SJSA1 (cell line): ENCODE results near the gene GPANK1. TPM values are rescaled to one million over a fixed set of nuclear protein-coding genes. Genes with fewer than 3 reads are reported as not detected.
A peak's percentile ranks its signal among the peaks of the same experiment; 100 is the strongest.
"Not testable (repeated sequence)": the region's sequence is repeated elsewhere in the genome, so short reads cannot be mapped to it uniquely, and the experiment has no call there.

Experiments used
- DNase-seq, 2 experiments: peaks; one replicate each; pipeline ENCODE4 v3.0.0-alpha.2; 2015 to 2020; ENCODE audit warnings: low spot score in 2 of 2, low read depth in 1 of 2
- H3K27ac ChIP-seq: fragments of 250-450 bp; sonication (Bioruptor Pico); 2 replicates; pipeline ENCODE4 v1.5.1; 2020; ENCODE audit warnings: mild to moderate bottlenecking, moderate library complexity
- H3K27me3 ChIP-seq: fragments of 250-450 bp; sonication (Bioruptor Pico); replicated peaks from 2 replicates; pipeline ENCODE4 v1.5.1; 2020; ENCODE audit warnings: mild to moderate bottlenecking, moderate library complexity
- H3K36me3 ChIP-seq: fragments of 250-450 bp; sonication (Bioruptor Pico); 2 replicates; pipeline ENCODE4 v1.5.1; 2020; ENCODE audit warnings: mild to moderate bottlenecking
- H3K4me1 ChIP-seq: fragments of 250-450 bp; sonication (Bioruptor Pico); replicated peaks from 2 replicates; pipeline ENCODE4 v1.6.1; 2021; ENCODE audit warnings: mild to moderate bottlenecking
- H3K4me3 ChIP-seq: fragments of 250-450 bp; sonication (Bioruptor Pico); 2 replicates; pipeline ENCODE4 v1.5.1; 2020; ENCODE audit warnings: mild to moderate bottlenecking
- H3K9me3 ChIP-seq: fragments of 250-450 bp; sonication (Bioruptor Pico); replicated peaks from 2 replicates; pipeline ENCODE4 v1.5.1; 2020; ENCODE audit warnings: mild to moderate bottlenecking
- total RNA-seq: library from RNA; depleted of rRNA; stranded (reverse); fragments of >200 nt; shearing (Covaris generic); gene quantifications from 2 replicates; pipeline ENCODE4 v1.2.3, GENCODE V29; 2014; rRNA removed

Gene GPANK1
- 8.0 and 13.5 TPM in 2 replicates for total RNA-seq

DNA sequence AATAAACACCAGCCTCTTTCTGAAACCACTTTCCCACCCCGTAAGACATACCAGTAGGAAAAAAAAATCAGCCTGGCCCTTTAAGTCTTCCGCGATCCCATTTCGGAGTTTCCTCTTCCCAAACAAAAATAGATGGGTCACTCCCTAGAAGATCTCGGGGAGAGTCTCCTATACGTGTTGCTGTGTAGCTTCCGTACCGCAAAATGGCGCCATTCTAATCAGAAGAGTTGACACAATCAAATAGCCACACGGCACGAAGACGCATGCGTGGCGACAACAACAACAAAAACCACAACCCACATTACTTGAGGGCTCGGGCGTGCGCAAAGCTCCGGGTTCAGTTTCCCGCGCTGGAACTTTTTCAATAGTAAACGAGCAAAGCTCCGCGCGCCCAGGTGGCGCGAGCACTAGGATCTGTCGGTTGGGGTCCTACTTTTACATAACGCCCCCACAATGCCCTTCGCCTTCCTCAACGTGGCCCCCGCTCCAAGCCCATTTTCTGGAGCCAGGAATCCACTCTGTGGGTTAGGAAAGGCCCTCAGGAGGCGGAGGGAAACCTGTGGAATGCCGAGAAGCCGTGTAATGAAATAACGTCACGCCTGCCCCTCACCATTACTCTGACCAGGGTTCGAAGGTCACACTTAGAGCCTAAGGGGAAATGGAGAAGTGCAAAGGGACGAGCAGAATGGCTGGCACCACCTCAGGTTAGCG is at the start of gene GPANK1:
Gene GPANK1, minus strand, starts transcription at position 208 of the 711 bp plus-strand sequence. CDS start 519 bp downstream, outside the sequence.
- peak; percentile 90 to 92 for DNase-seq
- H3K36me3 ChIP-seq: peaks cover 57% of the 10 kb centered on the region
- H3K4me3 ChIP-seq: peak within 1 kb of the TSS; percentile 75
- H3K9me3 ChIP-seq: no peaks in the 10 kb centered on the region
- peak within 1 kb of the TSS; percentile 92 for H3K27ac ChIP-seq
- no peaks in the 10 kb centered on the region for H3K27me3 ChIP-seq
- peaks cover 29% of the 10 kb centered on the region for H3K4me1 ChIP-seq

DNA sequence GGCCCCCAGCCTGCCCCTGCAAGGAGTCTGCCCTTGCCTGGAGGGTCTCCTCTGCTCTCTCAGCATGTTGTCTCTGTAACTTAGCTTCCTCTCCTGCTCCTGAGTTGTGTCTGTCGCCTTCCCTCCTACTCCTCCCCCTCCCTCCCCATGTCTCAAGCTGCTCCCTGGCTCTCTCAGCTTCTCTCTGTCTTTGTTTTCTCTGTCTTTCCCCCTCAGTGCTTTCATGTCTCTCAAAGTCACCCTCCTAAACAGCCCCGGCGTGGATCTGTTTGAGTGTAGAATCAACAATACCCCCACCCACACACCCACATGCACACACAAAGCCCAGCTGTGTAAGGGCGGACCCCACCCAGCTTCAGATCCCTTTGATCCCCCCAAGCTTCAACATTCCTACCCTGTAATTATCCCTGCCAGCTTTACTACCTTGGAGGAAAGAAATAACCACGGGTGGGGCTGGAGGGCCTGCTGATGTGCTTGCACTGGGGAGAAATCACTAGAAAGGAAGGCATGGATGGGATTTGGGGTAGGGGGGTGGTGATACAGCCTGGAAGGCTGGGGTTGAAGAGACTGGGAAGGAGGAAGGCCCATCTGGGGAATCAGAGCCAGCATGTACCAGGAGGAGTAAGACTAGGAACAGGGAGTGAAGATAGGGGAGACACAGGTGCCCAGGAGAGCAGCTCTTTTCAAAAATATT is 49.3 kb upstream of the GPANK1 start:
- no peak for DNase-seq
- H3K9me3 ChIP-seq: no peaks in the 10 kb centered on the region
- H3K4me1 ChIP-seq: peaks cover 3% of the 10 kb centered on the region; the same call in 1 of the 2 replicates
- no peak overlapping the region for H3K27ac ChIP-seq
- H3K4me3 ChIP-seq: no peak overlapping the region
- no peaks in the 10 kb centered on the region for H3K27me3 ChIP-seq
- no peaks in the 10 kb centered on the region for H3K36me3 ChIP-seq

- H3K27ac ChIP-seq: no peak overlapping the region
- no peak overlapping the region for H3K4me3 ChIP-seq
- H3K36me3 ChIP-seq: no peaks in the 10 kb centered on the region
- no peaks in the 10 kb centered on the region for H3K27me3 ChIP-seq
- no peak for DNase-seq
- H3K4me1 ChIP-seq: peaks cover 3% of the 10 kb centered on the region; the same call in 1 of the 2 replicates
- H3K9me3 ChIP-seq: no peaks in the 10 kb centered on the region
Observed at GRCh38 chr6:31713465-31713864, 48.7 kb upstream of the GPANK1 start.

GRCh38 chr6:31712296-31712695 is 47.5 kb upstream of the GPANK1 start:
- no peak overlapping the region for H3K4me3 ChIP-seq
- no peaks in the 10 kb centered on the region for H3K9me3 ChIP-seq
- H3K27me3 ChIP-seq: no peaks in the 10 kb centered on the region
- no peak for DNase-seq
- peaks cover 3% of the 10 kb centered on the region; the same call in 1 of the 2 replicates for H3K4me1 ChIP-seq
- H3K27ac ChIP-seq: no peak overlapping the region
- no peaks in the 10 kb centered on the region for H3K36me3 ChIP-seq

DNA sequence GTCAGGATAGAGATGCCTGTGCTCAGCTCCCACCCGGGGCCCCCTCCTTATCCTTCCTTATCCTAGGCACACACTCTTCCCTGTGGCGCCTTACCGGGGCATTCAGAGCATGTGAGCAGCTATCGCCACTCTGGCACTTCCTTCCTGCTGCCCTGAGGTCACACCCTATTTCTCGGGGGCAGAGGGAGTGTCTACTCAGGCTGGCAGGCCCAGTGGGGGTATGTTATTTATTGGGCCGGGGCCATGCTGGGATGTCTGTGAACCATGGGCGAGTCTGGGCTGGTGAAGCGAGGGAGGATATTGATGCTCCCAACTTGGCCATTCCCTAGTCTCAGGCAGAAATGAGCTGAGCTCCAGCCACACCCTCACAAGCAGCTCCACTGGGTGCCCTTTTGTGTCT is 46.4 kb upstream of the GPANK1 start:
- H3K4me3 ChIP-seq: no peak overlapping the region
- H3K4me1 ChIP-seq: peaks cover 3% of the 10 kb centered on the region; the same call in 1 of the 2 replicates
- no peaks in the 10 kb centered on the region for H3K9me3 ChIP-seq
- DNase-seq: no peak
- H3K27ac ChIP-seq: no peak overlapping the region
- H3K36me3 ChIP-seq: no peaks in the 10 kb centered on the region
- no peaks in the 10 kb centered on the region for H3K27me3 ChIP-seq

DNA sequence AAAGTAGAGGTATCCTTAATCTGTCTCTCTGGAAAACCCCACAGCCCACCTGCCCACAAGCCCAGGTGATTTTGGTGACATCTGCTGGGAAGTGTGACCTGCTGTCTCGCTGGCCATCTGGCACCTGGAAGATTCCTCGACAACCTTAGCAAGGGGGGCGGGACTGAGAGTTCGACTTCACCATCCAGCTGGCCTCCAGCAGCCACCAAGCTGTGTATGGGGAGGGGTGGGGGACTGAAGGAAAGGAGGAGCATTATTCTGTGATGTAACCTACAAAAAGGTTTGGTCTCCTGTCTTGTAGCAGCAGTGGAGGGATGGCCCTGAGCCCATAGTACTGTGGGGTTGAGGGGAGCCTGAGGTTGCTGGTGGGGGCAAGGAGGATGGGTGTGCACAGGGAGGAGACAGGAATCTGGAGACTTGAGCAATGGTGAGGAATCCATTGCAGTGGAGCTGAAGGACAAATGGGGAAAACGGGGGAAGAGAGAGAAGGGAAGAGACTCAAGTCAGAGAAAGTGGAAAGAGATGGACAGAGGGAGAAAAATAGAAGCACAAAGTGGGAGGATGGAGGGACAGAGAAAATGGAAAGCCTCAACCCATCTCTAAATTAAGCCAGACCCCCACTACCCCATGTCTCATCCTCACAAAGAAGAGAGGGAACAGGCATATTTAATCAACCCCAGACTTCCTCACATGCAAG is 45.9 kb upstream of the GPANK1 start:
- H3K27me3 ChIP-seq: no peaks in the 10 kb centered on the region
- no peak for DNase-seq
- peaks cover 3% of the 10 kb centered on the region; the same call in 1 of the 2 replicates for H3K4me1 ChIP-seq
- H3K36me3 ChIP-seq: no peaks in the 10 kb centered on the region
- H3K4me3 ChIP-seq: no peak overlapping the region
- no peak overlapping the region for H3K27ac ChIP-seq
- no peaks in the 10 kb centered on the region for H3K9me3 ChIP-seq

- H3K4me1 ChIP-seq, H3K27ac ChIP-seq, H3K4me3 ChIP-seq, H3K9me3 ChIP-seq, H3K36me3 ChIP-seq, H3K27me3 ChIP-seq, DNase-seq: not testable (repeated sequence)
Observed at GRCh38 chr6:31709157-31709556, 44.4 kb upstream of the GPANK1 start.

- Histone ChIP-seq H3K27me3 (no peaks in the 10 kb centered on the region), H3K27ac (no peak overlapping the region), H3K36me3 (no peaks in the 10 kb centered on the region), H3K9me3 (no peaks in the 10 kb centered on the region), H3K4me1 (peaks cover 15% of the 10 kb centered on the region), H3K4me3 (no peak overlapping the region)
- no peak for DNase-seq
Observed at GRCh38 chr6:31708224-31708623, 43.4 kb upstream of the GPANK1 start.

DNA sequence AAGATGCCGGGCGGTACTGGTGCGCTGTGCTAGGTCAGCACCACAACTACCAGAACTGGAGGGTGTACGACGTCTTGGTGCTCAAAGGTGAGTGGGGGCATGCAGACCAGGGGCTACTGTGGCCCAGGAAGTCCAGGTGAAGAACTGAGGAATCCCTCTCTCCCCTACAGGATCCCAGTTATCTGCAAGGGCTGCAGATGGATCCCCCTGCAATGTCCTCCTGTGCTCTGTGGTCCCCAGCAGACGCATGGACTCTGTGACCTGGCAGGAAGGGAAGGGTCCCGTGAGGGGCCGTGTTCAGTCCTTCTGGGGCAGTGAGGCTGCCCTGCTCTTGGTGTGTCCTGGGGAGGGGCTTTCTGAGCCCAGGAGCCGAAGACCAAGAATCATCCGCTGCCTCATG is 42.9 kb upstream of the GPANK1 start:
- no peak overlapping the region for H3K4me3 ChIP-seq
- H3K4me1 ChIP-seq: peaks cover 15% of the 10 kb centered on the region
- no peak for DNase-seq
- H3K9me3 ChIP-seq: no peaks in the 10 kb centered on the region
- no peaks in the 10 kb centered on the region for H3K36me3 ChIP-seq
- no peak overlapping the region for H3K27ac ChIP-seq
- H3K27me3 ChIP-seq: no peaks in the 10 kb centered on the region

DNA sequence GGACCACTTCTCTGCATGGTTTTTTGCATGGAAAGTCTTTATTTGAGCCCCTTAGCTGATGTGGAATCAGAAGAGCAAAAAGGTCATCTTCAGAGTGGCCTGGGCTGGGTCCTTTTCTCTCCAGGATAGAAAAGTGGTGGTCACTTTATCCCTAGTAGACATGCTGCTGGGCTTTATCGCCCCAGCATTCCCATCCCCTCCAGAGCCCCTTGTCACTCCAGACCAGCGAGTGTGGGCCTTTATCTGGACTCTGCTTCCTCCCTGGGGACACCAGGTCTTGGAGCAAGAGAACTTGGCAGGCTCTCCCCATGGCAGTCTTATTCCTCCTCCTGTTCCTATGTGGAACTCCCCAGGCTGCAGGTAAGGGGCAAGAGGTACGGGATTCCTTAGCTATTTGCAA is 41.8 kb upstream of the GPANK1 start, which contains the start of gene LY6G6F:
Gene LY6G6F, plus strand, starts transcription at position 268 of the 400 bp plus-strand sequence. Its CDS starts 41 bp downstream, at position 309.
- Histone ChIP-seq H3K9me3 (no peaks in the 10 kb centered on the region), H3K4me1 (peaks cover 19% of the 10 kb centered on the region), H3K36me3 (0 out of 2 replicates have a peak, but pooled peaks cover under 1% of the 10 kb centered on the region), H3K27ac (no peak within 1 kb of the TSS), H3K27me3 (no peaks in the 10 kb centered on the region), H3K4me3 (no peak within 1 kb of the TSS)
- DNase-seq: no peak

DNA sequence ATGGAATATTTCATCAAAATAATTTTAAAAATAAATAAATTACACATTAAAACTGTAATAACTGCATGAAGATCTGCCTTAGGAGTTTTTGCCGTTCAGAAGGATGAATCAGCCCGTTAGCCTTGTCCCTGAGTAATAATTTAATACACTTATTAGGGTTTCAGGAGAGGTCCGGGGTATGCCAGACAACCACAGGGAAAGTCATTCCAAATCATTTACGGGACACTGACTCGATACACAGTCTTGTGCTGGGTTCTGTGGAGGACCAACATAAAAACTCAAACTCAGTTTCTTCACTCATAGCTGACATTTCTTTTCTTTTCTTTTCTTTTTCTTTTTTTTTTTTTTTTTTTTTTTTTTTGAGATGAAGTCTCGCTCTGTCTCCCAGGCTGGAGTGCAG is 41.1 kb upstream of the GPANK1 start:
- no peaks in the 10 kb centered on the region for H3K27me3 ChIP-seq
- H3K9me3 ChIP-seq: no peaks in the 10 kb centered on the region
- peaks cover 21% of the 10 kb centered on the region for H3K4me1 ChIP-seq
- 0 out of 2 replicates have a peak, but pooled peaks cover 4% of the 10 kb centered on the region for H3K36me3 ChIP-seq
- H3K4me3 ChIP-seq: no peak overlapping the region
- no peak for DNase-seq
- no peak overlapping the region for H3K27ac ChIP-seq

- H3K27ac ChIP-seq: peak within 1 kb of the TSS; percentile 84
- DNase-seq: peak; percentile 95 to 99
- H3K36me3 ChIP-seq: peaks cover 14% of the 10 kb centered on the region
- H3K27me3 ChIP-seq: no peaks in the 10 kb centered on the region
- peaks cover 21% of the 10 kb centered on the region for H3K4me1 ChIP-seq
- peak within 1 kb of the TSS; percentile 65 for H3K4me3 ChIP-seq
- H3K9me3 ChIP-seq: no peaks in the 10 kb centered on the region
Observed at GRCh38 chr6:31702819-31703716, 38.3 kb upstream of the GPANK1 start, which contains the start of gene ABHD16A. Gene ABHD16A (minus strand): TSS chr6:31703324. CDS start chr6:31703281, 43 bp downstream.

GRCh38 chr6:31702405-31702818 is 37.6 kb upstream of the GPANK1 start:
- no peak for DNase-seq

More at GRCh38 chr6:31702405-31702818, 37.6 kb upstream of the GPANK1 start:
- H3K4me1 ChIP-seq: peaks cover 21% of the 10 kb centered on the region
- peaks cover 19% of the 10 kb centered on the region for H3K36me3 ChIP-seq
- H3K9me3 ChIP-seq: no peaks in the 10 kb centered on the region
- peak overlapping the region; percentile 84 for H3K27ac ChIP-seq
- no peaks in the 10 kb centered on the region for H3K27me3 ChIP-seq
- peak overlapping the region; percentile 65 for H3K4me3 ChIP-seq
